BLaER1 (cell line): ENCODE data around the gene ANKMY1.

Experiments
- H3K27ac ChIP-seq: shearing (Covaris generic); formaldehyde crosslinking; 2 replicates; pipeline ENCODE4 v1.8.1; 2022
- H3K27me3 ChIP-seq: shearing (Covaris generic); formaldehyde crosslinking; 2 replicates; pipeline ENCODE4 v1.8.1; 2022
- H3K36me3 ChIP-seq: shearing (Covaris generic); formaldehyde crosslinking; 2 replicates; pipeline ENCODE4 v1.8.1; 2022
- H3K4me1 ChIP-seq: shearing (Covaris generic); formaldehyde crosslinking; 2 replicates; pipeline ENCODE4 v1.8.1; 2022
- H3K4me2 ChIP-seq: shearing (Covaris generic); formaldehyde crosslinking; 2 replicates; pipeline ENCODE4 v1.8.1; 2022
- H3K4me3 ChIP-seq: shearing (Covaris generic); formaldehyde crosslinking; 2 replicates; pipeline ENCODE4 v1.8.1; 2022
- H3K9ac ChIP-seq: shearing (Covaris generic); formaldehyde crosslinking; 2 replicates; pipeline ENCODE4 v1.8.1; 2022
- H3K9me3 ChIP-seq: shearing (Covaris generic); formaldehyde crosslinking; 2 replicates; pipeline ENCODE4 v1.8.1; 2022
- H4K20me1 ChIP-seq: shearing (Covaris generic); formaldehyde crosslinking; 2 replicates; pipeline ENCODE4 v1.8.1; 2022
- Cebpa-rat ChIP-seq: shearing (Covaris generic); IDR thresholded peaks from 2 replicates; pipeline ENCODE4 v1.8.1; 2022

The ANKMY1 gene

GRCh38 chr2:240437551-240437860 is 120.3 kb downstream of the ANKMY1 start:
- Histone ChIP-seq H3K9ac (no peak overlapping the region), H3K4me2 (peak overlapping the region; percentile 100; the same call in 1 of the 2 replicates), H3K4me1 (peaks cover 32% of the 10 kb centered on the region), H3K27ac (no peak overlapping the region), H3K4me3 (no peak overlapping the region), H3K27me3 (peaks cover 27% of the 10 kb centered on the region), H3K36me3 (no peaks in the 10 kb centered on the region), H3K9me3 (no peaks in the 10 kb centered on the region), H4K20me1 (peaks cover 26% of the 10 kb centered on the region)
- no peak for TF ChIP-seq Cebpa-rat

GRCh38 chr2:240436683-240437550 is 120.9 kb downstream of the ANKMY1 start:
- peak overlapping the region; percentile 77; the same call in 1 of the 2 replicates for H3K9ac ChIP-seq

GRCh38 chr2:240435948-240436682 is 121.7 kb downstream of the ANKMY1 start:
- Histone ChIP-seq H3K27me3 (peaks cover 27% of the 10 kb centered on the region), H3K27ac (0 out of 2 replicates have a peak overlapping the region, but pooled peaks have one; percentile 11), H3K9me3 (no peaks in the 10 kb centered on the region), H4K20me1 (peaks cover 26% of the 10 kb centered on the region), H3K4me1 (peaks cover 32% of the 10 kb centered on the region), H3K36me3 (no peaks in the 10 kb centered on the region), H3K9ac (peak overlapping the region; percentile 77), H3K4me3 (peak overlapping the region; percentile 79), H3K4me2 (peak overlapping the region; percentile 100)
- no peak for TF ChIP-seq Cebpa-rat

More at GRCh38 chr2:240436683-240437550, 120.9 kb downstream of the ANKMY1 start:
- no peaks in the 10 kb centered on the region for H3K9me3 ChIP-seq
- H3K27me3 ChIP-seq = peaks cover 27% of the 10 kb centered on the region
- H3K27ac ChIP-seq = no peak overlapping the region
- H3K4me2 ChIP-seq = peak overlapping the region; percentile 100
- TF ChIP-seq Cebpa-rat = no peak
- H3K36me3 ChIP-seq = no peaks in the 10 kb centered on the region
- peaks cover 32% of the 10 kb centered on the region for H3K4me1 ChIP-seq
- H4K20me1 ChIP-seq = peaks cover 26% of the 10 kb centered on the region
- peak overlapping the region; percentile 79 for H3K4me3 ChIP-seq

- Histone ChIP-seq H3K9me3 (no peaks in the 10 kb centered on the region), H3K4me1 (peaks cover 32% of the 10 kb centered on the region), H3K4me2 (peak within 1 kb of the TSS; percentile 100), H3K27me3 (peaks cover 27% of the 10 kb centered on the region), H3K36me3 (no peaks in the 10 kb centered on the region), H3K4me3 (peak within 1 kb of the TSS; percentile 79), H4K20me1 (peaks cover 26% of the 10 kb centered on the region), H3K9ac (peak within 1 kb of the TSS; percentile 78), H3K27ac (peak within 1 kb of the TSS; percentile 68)
- TF ChIP-seq Cebpa-rat = no peak
Observed at GRCh38 chr2:240435457-240435947, 122.3 kb downstream of the ANKMY1 start, which contains the start of gene GPC1. GPC1 (plus strand) TSS chr2:240435663; CDS start chr2:240435919, 256 bp downstream.

- H3K27me3 ChIP-seq = peaks cover 27% of the 10 kb centered on the region
- H3K4me3 ChIP-seq = peak overlapping the region; percentile 79
- peak overlapping the region; percentile 78 for H3K9ac ChIP-seq
- H4K20me1 ChIP-seq = peaks cover 26% of the 10 kb centered on the region
- peaks cover 32% of the 10 kb centered on the region for H3K4me1 ChIP-seq
- no peaks in the 10 kb centered on the region for H3K9me3 ChIP-seq
- no peak for TF ChIP-seq Cebpa-rat
- no peaks in the 10 kb centered on the region for H3K36me3 ChIP-seq
- peak overlapping the region; percentile 88 for H3K4me2 ChIP-seq
- H3K27ac ChIP-seq = peak overlapping the region; percentile 68
Observed at GRCh38 chr2:240434728-240435456, 122.9 kb downstream of the ANKMY1 start.

GRCh38 chr2:240433973-240434727 is 123.6 kb downstream of the ANKMY1 start:
- no peak for TF ChIP-seq Cebpa-rat
- Histone ChIP-seq H3K27ac (peak overlapping the region; percentile 68; the same call in 1 of the 2 replicates), H3K4me3 (peak overlapping the region; percentile 79), H3K4me1 (peaks cover 32% of the 10 kb centered on the region), H3K4me2 (peak overlapping the region; percentile 88), H3K9me3 (no peaks in the 10 kb centered on the region), H3K9ac (peak overlapping the region; percentile 78; the same call in 1 of the 2 replicates), H4K20me1 (peaks cover 26% of the 10 kb centered on the region), H3K36me3 (no peaks in the 10 kb centered on the region), H3K27me3 (peaks cover 27% of the 10 kb centered on the region)

- TF ChIP-seq Cebpa-rat = no peak
- Histone ChIP-seq H3K27me3 (peaks cover 26% of the 10 kb centered on the region), H3K4me2 (peak overlapping the region; percentile 88; the same call in 1 of the 2 replicates), H3K9ac (no peak overlapping the region), H3K9me3 (no peaks in the 10 kb centered on the region), H3K36me3 (no peaks in the 10 kb centered on the region), H3K27ac (no peak overlapping the region), H3K4me3 (no peak overlapping the region), H3K4me1 (peaks cover 31% of the 10 kb centered on the region), H4K20me1 (peaks cover 25% of the 10 kb centered on the region)
Observed at GRCh38 chr2:240432820-240433801, 124.7 kb downstream of the ANKMY1 start.

- Histone ChIP-seq H3K27ac (no peak overlapping the region), H3K4me2 (no peak overlapping the region), H3K4me3 (no peak overlapping the region), H3K9me3 (no peaks in the 10 kb centered on the region), H3K27me3 (peaks cover 19% of the 10 kb centered on the region), H3K36me3 (no peaks in the 10 kb centered on the region), H3K9ac (no peak overlapping the region), H4K20me1 (peaks cover 18% of the 10 kb centered on the region), H3K4me1 (peaks cover 27% of the 10 kb centered on the region)
- no peak for TF ChIP-seq Cebpa-rat
Observed at GRCh38 chr2:240432430-240432819, 125.4 kb downstream of the ANKMY1 start.
